Brain microvascular endothelial cell (primary cell): ENCODE data around the gene ALK.

Experiments
- DNase-seq: peaks from one replicate; pipeline ENCODE4 v3.0.0-alpha.2; 2020
- H3K27ac ChIP-seq: fragments of 250-450 bp; sonication (Bioruptor Pico); 2 replicates; pipeline ENCODE4 v1.5.1; 2020; ENCODE audit warnings: mild to moderate bottlenecking, moderate library complexity
- H3K27me3 ChIP-seq: fragments of 250-450 bp; sonication (Bioruptor Pico); replicated peaks from 2 replicates; pipeline ENCODE4 v1.5.1; 2020; ENCODE audit warnings: mild to moderate bottlenecking
- H3K36me3 ChIP-seq: fragments of 250-450 bp; sonication (Bioruptor Pico); replicated peaks from 2 replicates; pipeline ENCODE4 v1.5.1; 2020; ENCODE audit warnings: mild to moderate bottlenecking
- H3K4me3 ChIP-seq: 2 replicates; pipeline ENCODE4 v1.5.1; 2011; ENCODE audit warnings: low read depth, mild to moderate bottlenecking, control low read depth, low read length, moderate library complexity
- in situ Hi-C: cut with HindIII; loops from 2 replicates; pipeline ENCODE4 v1.10.0; 2017; ENCODE audit warnings: low sequenced_read_pairs, low pct_ligation_motif_present
- TF ChIP-seq, protein P1 (sequence below): IDR thresholded peaks from 2 replicates; pipeline ENCODE4 v1.5.1; 2011; ENCODE audit warnings: low read depth, mild to moderate bottlenecking, moderate library complexity, low read length, control low read depth, inconsistent platforms; ENCODE audit errors: missing control alignments

Gene ALK

DNA sequence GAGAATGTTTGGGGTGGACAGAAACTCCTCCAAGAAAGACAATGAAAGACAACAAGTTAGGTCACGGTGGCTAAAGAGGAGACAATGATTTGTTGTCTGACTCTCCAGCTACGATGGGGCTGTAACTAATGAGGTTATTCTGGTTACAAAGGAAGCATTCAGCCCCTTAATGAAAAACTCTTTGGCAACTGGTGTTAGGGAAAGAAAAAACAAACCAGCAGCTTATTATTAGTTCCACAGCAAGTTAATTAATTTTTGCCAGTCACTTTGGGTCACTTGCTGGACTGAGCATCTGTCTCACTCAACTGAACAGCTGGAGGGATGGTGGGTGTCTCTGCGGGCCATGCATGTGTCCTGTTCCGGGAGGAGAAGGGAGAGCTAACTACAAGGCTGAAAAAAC lies 263.7 kb downstream of the ALK start:
- no peak for DNase-seq
- no peak overlapping the region for H3K27ac ChIP-seq
- TF ChIP-seq, protein P1, sequence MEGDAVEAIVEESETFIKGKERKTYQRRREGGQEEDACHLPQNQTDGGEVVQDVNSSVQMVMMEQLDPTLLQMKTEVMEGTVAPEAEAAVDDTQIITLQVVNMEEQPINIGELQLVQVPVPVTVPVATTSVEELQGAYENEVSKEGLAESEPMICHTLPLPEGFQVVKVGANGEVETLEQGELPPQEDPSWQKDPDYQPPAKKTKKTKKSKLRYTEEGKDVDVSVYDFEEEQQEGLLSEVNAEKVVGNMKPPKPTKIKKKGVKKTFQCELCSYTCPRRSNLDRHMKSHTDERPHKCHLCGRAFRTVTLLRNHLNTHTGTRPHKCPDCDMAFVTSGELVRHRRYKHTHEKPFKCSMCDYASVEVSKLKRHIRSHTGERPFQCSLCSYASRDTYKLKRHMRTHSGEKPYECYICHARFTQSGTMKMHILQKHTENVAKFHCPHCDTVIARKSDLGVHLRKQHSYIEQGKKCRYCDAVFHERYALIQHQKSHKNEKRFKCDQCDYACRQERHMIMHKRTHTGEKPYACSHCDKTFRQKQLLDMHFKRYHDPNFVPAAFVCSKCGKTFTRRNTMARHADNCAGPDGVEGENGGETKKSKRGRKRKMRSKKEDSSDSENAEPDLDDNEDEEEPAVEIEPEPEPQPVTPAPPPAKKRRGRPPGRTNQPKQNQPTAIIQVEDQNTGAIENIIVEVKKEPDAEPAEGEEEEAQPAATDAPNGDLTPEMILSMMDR, result no peak
- no peak overlapping the region for H3K4me3 ChIP-seq
- in situ Hi-C loops, result no loop called here
- no peaks in the 10 kb centered on the region for H3K36me3 ChIP-seq
- no peaks in the 10 kb centered on the region for H3K27me3 ChIP-seq

DNA sequence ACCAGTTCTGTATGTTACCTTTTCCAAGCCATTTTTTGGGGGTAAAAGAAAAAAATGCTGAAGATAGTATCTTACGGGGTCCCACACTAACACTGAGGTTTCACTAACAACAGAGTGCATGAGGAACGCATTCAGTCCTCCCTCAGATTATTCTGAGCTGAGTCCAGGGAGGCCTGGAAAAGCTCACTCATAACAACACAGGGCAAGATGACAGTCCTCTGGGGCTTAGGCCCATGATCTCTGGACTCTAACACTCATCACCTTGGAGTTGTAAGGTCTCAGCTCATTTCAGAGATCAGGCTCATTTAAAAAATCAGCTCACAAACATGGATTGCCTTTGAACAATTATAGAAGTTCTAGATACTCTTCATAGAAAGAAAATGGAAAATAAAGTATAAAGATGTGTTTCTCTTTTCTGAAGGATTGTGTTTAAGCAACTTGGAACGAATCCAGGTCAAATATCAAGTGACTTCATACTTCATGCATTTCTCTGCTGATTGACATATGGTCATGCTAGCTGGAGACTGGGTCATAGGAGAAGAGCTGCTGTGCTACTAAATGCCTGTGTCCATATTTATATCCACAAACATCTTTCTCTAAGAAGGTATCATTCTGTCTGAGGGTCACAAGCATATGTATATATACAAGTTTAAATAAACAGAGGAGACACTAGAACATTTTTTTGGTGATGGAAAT lies 265.8 kb downstream of the ALK start:
- Histone ChIP-seq H3K36me3 (no peaks in the 10 kb centered on the region), H3K27me3 (no peaks in the 10 kb centered on the region), H3K27ac (no peak overlapping the region), H3K4me3 (no peak overlapping the region)
- TF ChIP-seq, protein P1, result no peak
- in situ Hi-C loops, result no loop called here
- DNase-seq, result no peak

DNA sequence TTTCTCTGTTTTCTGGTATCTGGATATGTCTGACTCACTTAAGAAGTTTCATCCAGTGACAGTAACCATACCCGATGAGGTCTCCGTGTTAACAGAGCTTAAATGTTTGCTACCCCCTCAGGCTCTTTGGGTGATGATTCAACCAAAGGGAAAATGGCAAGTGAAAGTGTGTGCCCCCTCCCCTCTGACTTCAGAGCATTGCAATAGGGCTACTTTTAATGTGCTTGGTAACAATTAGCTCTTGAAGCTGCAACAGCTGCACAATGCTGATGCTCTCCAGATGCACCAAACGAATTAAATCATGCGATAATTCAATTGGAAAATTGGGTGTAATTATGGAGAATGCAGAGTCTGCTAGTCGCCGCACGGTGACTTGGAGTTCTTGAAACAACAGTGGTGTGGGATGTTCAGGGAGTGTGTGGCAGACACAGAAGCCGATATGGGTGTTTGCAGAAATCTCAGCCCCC lies 270.7 kb downstream of the ALK start:
- Histone ChIP-seq H3K27me3 (no peaks in the 10 kb centered on the region), H3K27ac (no peak overlapping the region), H3K4me3 (no peak overlapping the region), H3K36me3 (no peaks in the 10 kb centered on the region)
- in situ Hi-C loops, result no loop called here
- TF ChIP-seq, protein P1, result no peak
- DNase-seq, result no peak

DNA sequence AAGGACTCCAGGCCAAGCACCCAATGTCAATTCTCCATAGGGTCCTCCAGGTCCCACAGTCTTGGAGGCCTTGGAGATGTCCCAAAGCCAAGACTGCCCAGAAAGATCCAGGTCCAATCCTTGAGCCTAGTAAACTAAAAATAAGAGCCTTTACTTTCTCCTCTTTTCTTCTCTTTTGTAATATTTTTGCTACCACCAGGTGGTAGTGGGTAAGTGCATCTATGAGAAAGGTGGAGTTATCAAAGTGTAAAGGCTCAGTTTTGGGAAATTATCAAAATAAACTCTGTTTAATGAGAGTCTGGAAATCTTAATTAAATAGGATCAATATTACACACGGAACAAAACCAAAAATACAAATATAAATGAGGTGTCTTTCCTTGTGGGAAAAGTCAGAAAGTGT lies 276.4 kb downstream of the ALK start:
- no peak overlapping the region for H3K4me3 ChIP-seq
- H3K27me3 ChIP-seq, result no peaks in the 10 kb centered on the region
- TF ChIP-seq, protein P1, result no peak
- H3K36me3 ChIP-seq, result no peaks in the 10 kb centered on the region
- DNase-seq, result no peak
- in situ Hi-C loops, result no loop called here
- H3K27ac ChIP-seq, result no peak overlapping the region

DNA sequence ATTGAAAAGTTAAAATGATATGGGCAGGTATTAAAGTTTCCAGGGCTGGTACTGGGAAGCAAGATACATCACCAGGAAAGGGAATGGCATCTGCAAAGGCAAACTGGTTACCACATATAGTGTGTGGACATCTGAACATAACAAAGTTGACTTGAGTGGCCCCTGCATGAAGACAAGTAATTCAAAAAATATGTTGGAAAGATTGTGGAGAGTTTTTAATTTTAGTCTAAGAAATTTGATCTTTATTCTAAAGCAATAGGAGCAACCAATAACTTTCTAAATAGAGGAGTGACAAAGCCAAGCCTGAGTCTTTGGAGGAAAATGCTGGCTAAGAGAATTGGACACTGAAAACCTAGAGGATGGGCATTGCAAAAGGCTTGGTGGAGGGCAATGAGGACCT lies 278.2 kb downstream of the ALK start:
- DNase-seq, result no peak
- Histone ChIP-seq H3K4me3 (no peak overlapping the region), H3K27ac (no peak overlapping the region), H3K36me3 (no peaks in the 10 kb centered on the region), H3K27me3 (no peaks in the 10 kb centered on the region)
- TF ChIP-seq, protein P1, result no peak
- in situ Hi-C loops, result no loop called here

DNA sequence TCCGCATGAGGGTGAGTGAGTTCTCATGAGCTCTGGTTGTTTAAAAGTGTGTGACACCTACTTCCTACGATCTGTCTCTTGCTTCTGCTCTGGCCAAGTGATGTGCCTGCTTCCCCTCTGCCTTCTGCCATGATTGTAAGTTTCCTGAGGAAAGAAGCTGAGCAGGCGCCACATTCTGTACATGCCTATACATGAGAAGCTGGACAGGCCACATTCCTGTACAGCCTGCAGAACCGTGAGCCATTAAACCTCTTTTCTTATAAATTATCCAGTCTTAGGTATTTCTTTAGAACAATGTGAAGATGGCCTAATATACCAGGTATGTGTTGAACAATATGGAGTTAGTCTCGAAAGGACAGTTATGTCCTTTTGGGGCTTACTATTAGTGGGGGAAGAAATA lies 281.0 kb downstream of the ALK start:
- DNase-seq, result no peak
- Histone ChIP-seq H3K27ac (no peak overlapping the region), H3K4me3 (no peak overlapping the region), H3K36me3 (no peaks in the 10 kb centered on the region), H3K27me3 (no peaks in the 10 kb centered on the region)
- TF ChIP-seq, protein P1, result no peak
- in situ Hi-C loops, result no loop called here
